Caco-2 (cell line): ENCODE results near the gene TMEM154. TPM values are rescaled to one million over a fixed set of nuclear protein-coding genes. Genes with fewer than 3 reads are reported as not detected.

Experiments used
- Bru-seq: library from RNA; stranded (reverse); fragments of 400-500 nt; gene quantifications from one replicate; lab custom pipeline; 2021; lab: Mats Ljungman, UMichigan
- BruChase-seq, 2 experiments: library from RNA; stranded (reverse); fragments of 400-500 nt; gene quantifications; one replicate each; lab custom pipeline; 2021; lab: Mats Ljungman, UMichigan
- BruUV-seq: library from RNA; stranded (reverse); fragments of 400-500 nt; replicated peaks from 2 replicates; lab custom pipeline; 2021; lab: Mats Ljungman, UMichigan
- CTCF ChIA-PET: fragments of 300-600 bp; sonication (Branson Sonifier 250); formaldehyde crosslinking; loops from one replicate; lab custom pipeline; 2022; ENCODE audit warnings: antibody characterized with exemption; lab: Charles Lee
- POLR2A ChIA-PET: fragments of 300-600 bp; sonication (Branson Sonifier 250); formaldehyde crosslinking; loops from one replicate; lab custom pipeline; 2022; ENCODE audit warnings: antibody characterized with exemption; lab: Charles Lee
- DNase-seq, 2 experiments: peaks; one replicate each; pipeline versions ENCODE4 v3.0.0 to v3.0.0-alpha.2; 2020 to 2022
- H3K27me3 ChIP-seq: replicated peaks from 2 replicates; pipeline ENCODE4 v1.6.0; 2011; ENCODE audit warnings: low read length; ENCODE audit not compliant: control insufficient read depth, insufficient read depth
- H3K36me3 ChIP-seq: 2 replicates; pipeline ENCODE4 v1.5.1; 2011; ENCODE audit warnings: low read length; ENCODE audit not compliant: control insufficient read depth, insufficient read depth
- H3K4me1 ChIP-seq: fragments of 250-450 bp; sonication (Bioruptor Pico); 2 replicates; pipeline ENCODE4 v1.5.1; 2020; ENCODE audit warnings: mild to moderate bottlenecking
- H3K4me3 ChIP-seq: 2 replicates; pipeline ENCODE4 v1.5.1; 2011; ENCODE audit warnings: low read depth, mild to moderate bottlenecking, control low read depth, low read length
- H3K9me3 ChIP-seq: fragments of 250-450 bp; sonication (Bioruptor Pico); 2 replicates; pipeline ENCODE4 v1.5.1; 2020; ENCODE audit warnings: mild to moderate bottlenecking, moderate library complexity
- H3K27ac Mint-ChIP-seq: one replicate; pipeline ENCODE4 v1.8.0; 2022; ENCODE audit warnings: mixed read lengths; ENCODE audit not compliant: unreplicated experiment
- H3K27me3 Mint-ChIP-seq: one replicate; pipeline ENCODE4 v1.8.0; 2022; ENCODE audit warnings: mixed read lengths; ENCODE audit not compliant: insufficient read depth, unreplicated experiment
- H3K36me3 Mint-ChIP-seq: one replicate; pipeline ENCODE4 v1.8.0; 2022; ENCODE audit warnings: mild to moderate bottlenecking, mixed read lengths; ENCODE audit not compliant: insufficient read depth, unreplicated experiment
- H3K4me1 Mint-ChIP-seq: one replicate; pipeline ENCODE4 v1.8.0; 2022; ENCODE audit warnings: low read depth, mixed read lengths; ENCODE audit not compliant: unreplicated experiment
- H3K4me3 Mint-ChIP-seq: one replicate; pipeline ENCODE4 v1.8.0; 2022; ENCODE audit warnings: mild to moderate bottlenecking, moderate library complexity, mixed read lengths; ENCODE audit not compliant: unreplicated experiment
- H3K9me3 Mint-ChIP-seq: one replicate; pipeline ENCODE4 v1.8.0; 2022; ENCODE audit warnings: mixed read lengths; ENCODE audit not compliant: unreplicated experiment
- intact Hi-C: fragments of 100-400 bp; cut with micrococcal nuclease; formaldehyde crosslinking; loops from one replicate; pipeline ENCODE4 v1.10.0; 2022; ENCODE audit not compliant: unreplicated experiment
- long read RNA-seq: library from polyadenylated mRNA; stranded (forward); transcript quantifications from one replicate; pipeline ENCODE4 v2.0.0, GENCODE V29; 2022
- total RNA-seq: library from RNA; stranded (reverse); gene quantifications from 2 replicates; pipeline ENCODE4 v1.2.3, GENCODE V29; 2022
- TF ChIP-seq, protein P1 (sequence below), 2 experiments: fragments of 200-600 bp in 1 of 2; IDR thresholded peaks; 1 replicate in 1 of 2; 2 replicates in 1 of 2; pipeline versions ENCODE4 v1.5.1 to v1.8.0; 2011 to 2022; ENCODE audit warnings: antibody characterized with exemption in 1 of 2, control low read depth in 1 of 2, inconsistent platforms in 1 of 2, low read depth in 1 of 2, low read length in 1 of 2, mild to moderate bottlenecking in 1 of 2, moderate library complexity in 1 of 2; ENCODE audit not compliant: insufficient read depth in 1 of 2, severe bottlenecking in 1 of 2, unreplicated experiment in 1 of 2

The TMEM154 gene, protein sequence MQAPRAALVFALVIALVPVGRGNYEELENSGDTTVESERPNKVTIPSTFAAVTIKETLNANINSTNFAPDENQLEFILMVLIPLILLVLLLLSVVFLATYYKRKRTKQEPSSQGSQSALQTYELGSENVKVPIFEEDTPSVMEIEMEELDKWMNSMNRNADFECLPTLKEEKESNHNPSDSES
- total RNA-seq (2.6 and 4.6 TPM in 2 replicates), Bru-seq, nascent RNA (percentile 43 among the genes with signal in this experiment), BruChase-seq, experiment 1, labeled RNA remaining after a 2-hour chase (percentile 43 among the genes with signal in this experiment), BruChase-seq, experiment 2, labeled RNA remaining after a 6-hour chase (percentile 48 among the genes with signal in this experiment)
- long read RNA-seq, full-length matches to known transcripts: 6 of 6 reads
- long read RNA-seq, partial matches to known transcripts: 0 of 6 reads
- long read RNA-seq, other reads (novel, unspliced or antisense): 0 of 6 reads

DNA sequence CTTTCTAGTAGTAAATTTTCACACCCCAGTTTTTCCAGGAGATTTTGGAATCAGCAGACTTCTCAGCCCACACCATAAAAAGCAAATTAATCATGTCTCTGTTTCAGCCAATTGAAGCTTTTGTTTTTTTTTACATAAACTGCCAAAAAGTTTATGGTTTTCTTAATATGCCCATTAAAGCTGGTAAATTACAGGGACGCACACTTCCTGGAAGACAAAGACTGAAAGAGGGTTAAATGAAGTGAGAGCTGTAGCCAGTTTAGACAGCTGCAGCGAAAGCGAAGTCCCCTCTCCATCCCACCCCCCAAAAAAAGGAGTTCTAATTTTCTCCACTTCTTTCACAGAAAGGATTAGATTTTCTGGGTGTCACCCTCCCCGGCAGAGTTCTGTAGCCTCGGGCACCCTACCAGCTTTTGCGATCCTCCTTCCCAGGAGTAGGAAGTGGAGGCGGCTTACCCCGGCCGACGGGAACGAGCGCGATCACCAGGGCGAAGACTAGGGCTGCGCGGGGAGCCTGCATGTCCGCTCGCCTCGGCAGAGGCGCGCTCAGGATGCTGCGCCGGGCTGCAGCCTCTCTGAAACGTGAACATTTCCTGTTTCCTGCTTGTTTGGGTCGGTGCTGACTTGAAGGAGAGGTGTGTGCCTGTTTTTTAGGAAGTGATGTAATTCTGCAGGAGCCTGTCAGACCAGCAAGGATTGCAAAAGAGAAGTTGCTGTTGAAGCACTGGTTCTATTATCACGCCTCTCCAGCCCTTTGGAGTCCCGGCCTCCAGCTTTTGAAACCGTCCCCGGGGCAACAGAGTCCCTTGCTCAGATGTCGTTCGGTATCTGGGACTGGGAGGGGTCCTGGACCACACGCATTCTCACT, at the start of gene TMEM154:
Gene TMEM154, minus strand, starts transcription at position 584 of the 868 bp plus-strand sequence. Its CDS starts 64 bp downstream, at position 520.
- peaks cover 7% of the 10 kb centered on the region for H3K4me1 Mint-ChIP-seq
- intact Hi-C loops: no loop called here

DNA sequence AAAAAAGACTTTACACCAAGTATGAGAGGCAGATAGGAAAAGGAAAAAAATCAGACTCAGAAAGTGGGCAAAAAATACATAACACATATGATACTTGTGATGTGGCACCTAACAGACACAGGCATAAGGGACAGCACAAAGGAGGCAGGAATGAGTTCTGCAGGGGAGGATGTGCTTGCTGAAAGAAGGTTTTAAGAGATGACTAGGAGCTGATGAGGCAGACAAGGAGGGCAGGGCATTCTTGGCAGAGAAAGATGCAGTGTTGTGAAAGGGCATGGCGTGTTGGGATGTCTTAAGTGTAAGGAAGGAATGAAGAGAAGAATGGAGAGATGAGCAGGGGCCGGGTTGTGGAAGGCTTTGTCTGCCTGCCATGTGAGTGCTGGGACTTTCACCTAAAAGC, 49.7 kb upstream of the TMEM154 start:
- ChIA-PET POLR2A (no interaction called here), CTCF (no interaction called here)
- H3K4me3 Mint-ChIP-seq: no peak overlapping the region
- H3K27me3 Mint-ChIP-seq: no peaks in the 10 kb centered on the region
- H3K4me1 Mint-ChIP-seq: no peaks in the 10 kb centered on the region
- no peak for DNase-seq
- no peaks in the 10 kb centered on the region for H3K9me3 Mint-ChIP-seq
- TF ChIP-seq, protein P1, sequence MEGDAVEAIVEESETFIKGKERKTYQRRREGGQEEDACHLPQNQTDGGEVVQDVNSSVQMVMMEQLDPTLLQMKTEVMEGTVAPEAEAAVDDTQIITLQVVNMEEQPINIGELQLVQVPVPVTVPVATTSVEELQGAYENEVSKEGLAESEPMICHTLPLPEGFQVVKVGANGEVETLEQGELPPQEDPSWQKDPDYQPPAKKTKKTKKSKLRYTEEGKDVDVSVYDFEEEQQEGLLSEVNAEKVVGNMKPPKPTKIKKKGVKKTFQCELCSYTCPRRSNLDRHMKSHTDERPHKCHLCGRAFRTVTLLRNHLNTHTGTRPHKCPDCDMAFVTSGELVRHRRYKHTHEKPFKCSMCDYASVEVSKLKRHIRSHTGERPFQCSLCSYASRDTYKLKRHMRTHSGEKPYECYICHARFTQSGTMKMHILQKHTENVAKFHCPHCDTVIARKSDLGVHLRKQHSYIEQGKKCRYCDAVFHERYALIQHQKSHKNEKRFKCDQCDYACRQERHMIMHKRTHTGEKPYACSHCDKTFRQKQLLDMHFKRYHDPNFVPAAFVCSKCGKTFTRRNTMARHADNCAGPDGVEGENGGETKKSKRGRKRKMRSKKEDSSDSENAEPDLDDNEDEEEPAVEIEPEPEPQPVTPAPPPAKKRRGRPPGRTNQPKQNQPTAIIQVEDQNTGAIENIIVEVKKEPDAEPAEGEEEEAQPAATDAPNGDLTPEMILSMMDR (IDR thresholded peaks at IDR 0.05; ENCODE audit: insufficient read depth in 1 of 2, low read depth in 1 of 2, low read length in 1 of 2, severe bottlenecking in 1 of 2, unreplicated experiment in 1 of 2): no peak
- Histone ChIP-seq H3K36me3 (no peaks in the 10 kb centered on the region), H3K9me3 (no peaks in the 10 kb centered on the region), H3K4me1 (no peaks in the 10 kb centered on the region), H3K4me3 (no peak overlapping the region), H3K27me3 (no peaks in the 10 kb centered on the region)
- no peaks in the 10 kb centered on the region for H3K36me3 Mint-ChIP-seq
- no peak overlapping the region for H3K27ac Mint-ChIP-seq
- no TSS peak for BruUV-seq
- intact Hi-C loops: no loop called here

More for the DNA sequence above, at the start of gene TMEM154:
- ChIA-PET CTCF (interaction anchor here (0.7 kb wide), 1 partner anchor 175 kb away, joined by 3 read pairs; no protein-coding TSS in a partner anchor), POLR2A (interaction anchor here (0.7 kb wide), 1 partner anchor 24 kb away, joined by 3 read pairs; no protein-coding TSS in a partner anchor)
- no peaks in the 10 kb centered on the region for H3K9me3 Mint-ChIP-seq
- H3K27me3 Mint-ChIP-seq: no peaks in the 10 kb centered on the region
- no peaks in the 10 kb centered on the region; the same call in 1 of the 2 replicates for H3K4me1 ChIP-seq
- no peaks in the 10 kb centered on the region for H3K36me3 Mint-ChIP-seq
- DNase-seq: peak; percentile 53 to 65
- H3K9me3 ChIP-seq: no peaks in the 10 kb centered on the region
- TF ChIP-seq, protein P1 (IDR thresholded peaks at IDR 0.05; ENCODE audit: insufficient read depth in 1 of 2, low read depth in 1 of 2, low read length in 1 of 2, severe bottlenecking in 1 of 2, unreplicated experiment in 1 of 2): no peak
- peak within 1 kb of the TSS; percentile 43 for H3K27ac Mint-ChIP-seq
- no peaks in the 10 kb centered on the region for H3K27me3 ChIP-seq
- no TSS peak for BruUV-seq
- peak within 1 kb of the TSS; percentile 84 for H3K4me3 Mint-ChIP-seq
- peak within 1 kb of the TSS; percentile 44 for H3K4me3 ChIP-seq
- H3K36me3 ChIP-seq: no peaks in the 10 kb centered on the region

DNA sequence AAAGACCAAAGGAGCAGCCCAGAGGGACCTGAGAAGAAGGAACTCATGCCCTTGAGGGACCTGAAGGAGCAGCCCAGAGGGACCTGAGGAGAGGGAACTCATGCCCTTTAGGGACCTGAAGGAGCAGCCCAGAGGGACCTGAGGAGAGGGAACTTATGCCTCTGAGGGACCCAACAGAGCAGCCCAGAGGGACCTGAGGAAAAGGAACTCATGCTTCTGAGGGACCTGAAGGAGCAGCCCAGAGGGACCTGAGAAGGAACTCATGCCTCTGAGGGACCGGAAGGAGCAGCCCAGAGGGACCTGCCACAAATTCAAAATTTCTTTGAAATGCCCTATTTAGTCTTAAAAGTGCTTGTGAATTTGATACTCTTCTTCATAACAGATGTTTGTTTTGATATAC, 48.5 kb upstream of the TMEM154 start:
- no peak overlapping the region for H3K4me3 ChIP-seq
- no peaks in the 10 kb centered on the region for H3K27me3 ChIP-seq
- H3K9me3 ChIP-seq: no peaks in the 10 kb centered on the region
- CTCF ChIA-PET: no interaction called here
- H3K36me3 ChIP-seq: no peaks in the 10 kb centered on the region
- Mint-ChIP-seq H3K27me3 (no peaks in the 10 kb centered on the region), H3K4me3 (no peak overlapping the region), H3K36me3 (no peaks in the 10 kb centered on the region), H3K4me1 (no peaks in the 10 kb centered on the region), H3K9me3 (no peaks in the 10 kb centered on the region), H3K27ac (no peak overlapping the region)
- intact Hi-C loops: no loop called here
- no TSS peak for BruUV-seq
- TF ChIP-seq, protein P1 (IDR thresholded peaks at IDR 0.05; ENCODE audit: insufficient read depth in 1 of 2, low read depth in 1 of 2, low read length in 1 of 2, severe bottlenecking in 1 of 2, unreplicated experiment in 1 of 2): no peak
- POLR2A ChIA-PET: no interaction called here
- no peak for DNase-seq
- H3K4me1 ChIP-seq: no peaks in the 10 kb centered on the region
